GM19043 (cell line): ENCODE results near the gene SCFD2.
"Not testable (repeated sequence)": the region's sequence is repeated elsewhere in the genome, so short reads cannot be mapped to it uniquely, and the experiment has no call there.

ENCODE experiments used
- ATAC-seq: cut with Tn5 transposase; IDR thresholded peaks from one replicate; pipeline ENCODE4 v1.9.1; 2021; ENCODE audit warnings: low read depth; ENCODE audit not compliant: unreplicated experiment

The SCFD2 gene

DNA sequence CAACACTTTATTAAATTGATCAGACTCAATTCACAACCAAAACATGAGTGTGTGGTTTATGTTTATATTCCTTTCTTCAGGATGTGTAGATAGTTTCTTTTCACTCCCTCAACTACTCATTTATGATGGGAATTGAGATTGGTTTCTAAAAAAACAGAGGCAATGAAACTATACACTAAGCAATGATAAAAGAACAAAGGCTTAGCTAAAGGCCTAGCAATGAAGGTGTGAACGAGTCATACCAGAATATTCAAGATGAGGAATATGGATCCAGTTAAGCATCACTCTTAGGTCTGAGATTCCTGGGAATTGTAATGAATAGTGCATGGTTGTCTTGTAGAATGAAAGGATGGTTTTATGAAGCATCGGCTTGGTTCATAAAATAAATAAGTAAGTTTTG lies 521.3 kb downstream of the SCFD2 start:
- no peak for ATAC-seq

- no peak for ATAC-seq
Observed at GRCh38 chr4:52843958-52844357, 521.9 kb downstream of the SCFD2 start.

DNA sequence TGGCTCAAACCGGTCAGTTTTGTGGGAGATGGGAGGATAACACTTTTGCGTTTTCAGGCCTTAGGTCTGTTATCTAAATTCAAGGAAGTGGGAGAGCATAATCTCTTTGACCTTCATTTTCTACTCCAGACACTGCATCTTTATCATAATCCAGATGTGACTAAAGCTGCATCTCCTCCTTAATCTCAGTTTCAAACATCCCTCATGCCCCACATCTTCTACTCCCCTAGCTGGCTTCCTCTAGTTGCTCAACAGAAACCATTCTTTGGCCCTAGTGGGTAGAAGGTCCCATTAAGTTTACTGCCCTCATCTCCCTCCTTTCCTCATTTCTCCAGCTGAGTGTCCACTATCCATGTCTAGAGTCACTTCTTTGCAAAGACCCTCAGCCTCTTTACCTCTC lies 522.5 kb downstream of the SCFD2 start:
- ATAC-seq = no peak

- no peak for ATAC-seq
Observed at GRCh38 chr4:52842792-52843191, 523.1 kb downstream of the SCFD2 start.

DNA sequence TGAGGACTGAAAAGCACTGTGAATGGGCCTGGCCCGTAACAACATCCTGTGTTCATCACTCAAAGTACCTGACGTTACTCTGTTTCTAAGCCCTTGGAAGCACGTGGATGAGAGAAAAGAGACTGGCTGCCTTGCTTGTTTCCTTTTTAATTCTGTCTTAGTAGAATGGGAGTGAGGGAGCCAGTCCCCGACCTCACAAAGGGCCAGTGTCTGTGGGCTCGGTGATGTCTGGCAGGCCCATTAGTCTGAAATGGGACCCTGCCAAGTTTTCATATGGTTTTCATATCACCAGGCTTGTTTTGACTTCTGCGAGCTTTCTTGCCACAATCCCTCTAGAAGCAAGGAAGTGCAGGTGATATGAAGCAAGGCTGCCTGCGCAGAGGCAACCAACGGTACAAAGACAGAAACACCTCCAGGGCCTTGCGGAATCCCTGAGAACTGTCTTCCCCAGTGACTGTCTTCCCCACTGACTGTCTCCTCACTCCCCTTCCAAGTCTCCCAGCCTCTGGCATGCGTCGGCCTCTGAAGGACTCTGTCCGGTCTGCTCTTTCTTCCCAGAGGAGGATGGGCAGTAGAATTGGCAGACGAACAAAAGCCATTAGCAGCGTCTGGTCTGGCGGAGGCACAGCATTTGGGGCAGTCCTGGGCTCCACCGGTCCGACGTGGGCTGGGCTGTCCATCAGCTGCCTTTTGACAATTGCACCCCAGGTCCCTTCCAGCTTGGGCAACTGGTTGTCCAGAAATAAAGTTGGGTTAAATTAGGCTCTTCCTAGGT lies 524.0 kb downstream of the SCFD2 start:
- ATAC-seq = no peak

DNA sequence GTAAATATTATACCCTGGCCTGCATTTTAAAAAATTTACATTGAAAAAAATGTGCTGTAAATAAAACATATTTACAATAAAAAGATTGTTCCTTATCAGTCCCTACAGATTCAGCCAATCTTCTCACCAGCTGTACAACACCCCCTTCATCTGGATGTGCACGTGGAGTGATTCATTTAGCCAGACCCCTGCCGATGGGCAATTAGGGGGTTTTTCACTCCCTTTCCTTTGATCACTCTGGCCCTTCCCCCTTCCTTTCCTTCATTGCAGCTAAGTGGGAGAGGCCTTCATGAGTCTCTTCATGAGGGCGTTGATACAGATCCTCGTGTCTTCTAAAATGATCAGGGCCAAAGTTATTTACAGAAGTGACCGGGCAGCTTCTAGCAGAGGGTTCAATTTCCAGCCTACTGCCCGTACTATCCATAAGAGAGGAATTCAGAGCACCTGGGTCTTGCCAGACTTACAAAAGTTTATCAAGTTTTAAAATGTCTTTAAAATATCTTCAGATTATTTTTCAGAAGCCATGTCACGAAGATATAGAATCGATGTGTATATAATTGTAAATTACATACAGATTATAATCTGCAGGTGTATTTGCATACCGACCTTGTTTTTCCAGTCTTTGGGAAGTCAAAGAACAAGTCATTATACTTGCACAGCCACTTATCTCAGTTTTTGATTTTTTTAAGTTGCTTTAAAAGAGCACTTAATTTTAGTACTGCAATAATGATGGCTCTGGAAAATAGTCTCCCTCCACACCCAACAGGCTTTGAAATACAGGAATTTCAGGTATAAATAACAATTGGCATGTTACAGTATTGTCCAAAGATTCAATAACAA lies 525.1 kb downstream of the SCFD2 start:
- ATAC-seq = no peak

DNA sequence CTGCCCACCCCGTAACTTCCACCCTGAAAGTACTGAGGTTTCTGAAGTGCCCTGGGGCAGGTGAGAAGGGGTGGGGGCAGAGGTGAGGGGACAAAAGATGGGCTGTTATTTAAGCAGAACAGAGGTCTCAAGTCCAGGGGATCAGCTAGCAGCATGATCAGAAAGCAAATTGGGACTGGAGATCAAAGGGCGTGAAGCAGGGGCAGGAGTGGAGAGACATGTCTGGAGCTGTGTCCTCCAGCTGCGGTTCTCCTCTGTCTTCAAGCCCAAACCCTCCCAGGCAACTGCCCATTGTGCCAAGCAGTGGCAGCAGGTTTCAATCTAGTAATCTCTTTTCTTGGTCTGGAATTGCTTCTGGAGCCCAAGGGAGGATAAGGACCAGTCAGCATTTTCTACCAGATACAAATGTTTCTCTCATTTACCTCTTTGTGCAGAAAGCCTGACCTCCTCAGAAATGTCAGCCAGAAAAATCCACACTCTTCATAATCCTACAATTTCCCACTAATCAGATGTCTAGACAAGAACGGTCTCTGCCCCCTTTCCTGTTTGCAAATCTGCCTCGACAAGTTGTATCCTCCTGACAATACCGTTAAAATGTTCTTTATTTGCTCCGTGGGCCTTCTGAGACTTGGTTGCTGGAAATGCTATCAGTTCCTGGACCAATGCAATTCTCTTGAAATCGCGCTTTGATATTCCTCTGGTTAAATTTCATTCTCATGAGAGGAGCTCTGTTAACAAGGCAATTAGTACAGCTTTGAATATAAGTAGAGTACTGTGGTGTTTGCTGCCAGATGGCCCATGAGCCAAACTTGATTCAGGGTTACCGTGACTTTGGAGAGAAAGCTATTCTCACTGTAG lies 526.9 kb downstream of the SCFD2 start:
- ATAC-seq = no peak

DNA sequence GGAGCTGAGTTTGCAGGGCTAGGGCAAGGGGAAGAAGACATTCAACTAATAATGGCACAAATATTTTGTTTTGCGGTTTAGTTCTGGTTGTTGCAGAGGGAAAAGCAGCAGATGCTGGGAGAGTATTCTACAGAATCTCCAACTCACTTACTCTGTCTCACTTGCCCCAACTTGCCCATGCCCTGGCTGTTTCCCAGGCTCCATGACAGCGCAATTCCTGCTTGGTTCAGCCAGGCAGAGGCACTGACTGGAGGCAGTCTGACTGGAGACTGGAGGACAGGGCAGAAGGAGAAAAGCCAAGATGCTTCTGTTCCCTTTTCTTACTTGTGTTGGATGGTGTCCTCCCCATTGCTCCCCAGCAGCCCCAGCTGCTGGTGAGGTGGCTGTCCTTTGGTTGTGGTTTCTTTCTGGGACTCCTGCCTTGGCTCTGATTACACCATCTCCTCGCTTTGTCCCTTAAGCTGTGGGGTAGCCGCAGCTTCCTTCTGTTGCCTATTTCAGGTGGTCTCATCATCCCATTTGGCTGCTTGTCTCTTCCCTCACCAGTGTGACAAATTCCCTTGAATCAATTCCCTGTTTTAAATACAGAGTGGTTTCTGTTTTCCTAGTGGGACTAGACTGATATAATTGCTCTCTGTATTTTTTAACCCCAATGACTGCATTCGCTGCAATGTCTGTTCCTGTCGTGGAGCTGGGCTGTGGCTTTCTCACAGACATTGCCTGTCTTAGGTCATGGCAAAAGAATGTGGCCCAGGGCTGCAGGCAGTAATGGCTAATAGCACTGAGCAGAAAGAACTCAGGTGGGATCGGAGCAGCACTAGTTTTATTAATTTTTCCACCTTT lies 527.9 kb downstream of the SCFD2 start:
- ATAC-seq = no peak

DNA sequence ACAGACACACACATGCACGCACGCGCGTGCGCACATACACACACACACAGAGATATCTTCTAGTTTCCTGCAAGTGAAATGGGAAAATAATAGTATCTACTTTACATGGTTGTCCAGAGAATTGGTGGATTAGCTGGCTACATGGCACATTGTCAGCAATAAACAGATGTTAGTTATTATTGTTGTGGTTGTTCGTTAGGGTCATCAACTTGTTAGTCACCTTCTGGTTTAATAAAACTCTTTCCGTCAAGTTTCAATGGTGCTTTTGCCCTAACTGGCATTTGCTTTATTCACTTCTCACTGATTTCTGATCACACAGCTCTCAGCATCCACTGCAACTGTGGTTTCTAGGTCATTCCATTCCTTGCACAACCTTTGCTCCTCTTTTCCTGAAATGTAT lies 529.2 kb downstream of the SCFD2 start:
- no peak for ATAC-seq

DNA sequence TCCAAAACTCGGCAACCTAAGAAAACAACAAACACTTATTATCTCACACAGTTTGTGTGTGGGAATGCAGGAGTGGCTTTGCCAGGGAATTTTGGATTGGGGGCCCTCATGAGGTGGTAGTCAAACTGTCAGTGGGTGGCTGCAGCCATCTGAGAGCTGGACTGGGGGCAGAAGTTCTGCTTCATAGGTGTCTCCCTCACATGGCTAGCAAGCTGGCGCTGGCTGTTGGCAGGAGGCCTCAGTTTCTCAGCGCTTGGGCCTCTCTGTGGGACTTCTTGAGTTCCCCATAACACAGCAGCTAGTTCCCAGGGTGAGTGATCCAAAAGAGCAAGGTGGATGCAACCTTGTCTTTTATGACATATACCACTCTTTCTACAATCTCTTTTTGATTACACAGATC lies 529.7 kb downstream of the SCFD2 start:
- no peak for ATAC-seq

GRCh38 chr4:52834641-52835456 lies 531.0 kb downstream of the SCFD2 start:
- ATAC-seq = not testable (repeated sequence)

- ATAC-seq = no peak
Observed at GRCh38 chr4:52833941-52834525, 531.8 kb downstream of the SCFD2 start.

GRCh38 chr4:52825460-52826090 lies 540.3 kb downstream of the SCFD2 start:
- ATAC-seq = no peak

- ATAC-seq = no peak
Observed at GRCh38 chr4:52824603-52825459, 541.0 kb downstream of the SCFD2 start.

GRCh38 chr4:52824270-52824602 lies 541.6 kb downstream of the SCFD2 start:
- ATAC-seq = no peak

DNA sequence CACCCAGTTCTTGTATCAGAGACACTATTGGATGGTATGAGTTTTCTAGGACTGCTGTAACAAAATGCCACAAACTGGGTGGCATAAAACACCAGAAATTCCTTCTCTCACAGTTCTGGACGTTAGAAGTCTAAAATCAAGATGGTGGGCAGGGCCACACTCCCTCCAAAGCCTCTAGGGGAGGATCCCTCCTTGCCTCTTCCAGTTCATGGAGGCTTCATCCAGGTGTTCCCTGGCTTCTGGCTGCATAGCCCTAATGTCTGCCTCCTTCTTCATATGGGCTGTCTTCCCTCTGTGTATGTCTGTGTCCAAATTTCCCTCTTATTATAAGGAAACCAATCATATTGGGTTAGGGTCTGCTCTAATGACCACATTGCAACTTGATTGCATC lies 542.2 kb downstream of the SCFD2 start:
- ATAC-seq = no peak
